K562 (cell line): ENCODE data around the gene RNF144A. TPM values are rescaled to one million over a fixed set of nuclear protein-coding genes. Genes with fewer than 3 reads are reported as not detected.
A peak's percentile ranks its signal among the peaks of the same experiment; 100 is the strongest.

Experiments
- ATAC-seq: fragments of 200-7000 bp; cut with Tn5 transposase; 3 replicates; pipeline ENCODE4 v1.9.1; 2020; ENCODE audit warnings: moderate library complexity
- BruUV-seq: library from RNA; stranded (reverse); fragments of 400-500 nt; replicated peaks from 2 replicates; lab custom pipeline; 2021; lab: Mats Ljungman, UMichigan
- CTCF ChIA-PET: fragments of 300-600 bp; formaldehyde crosslinking; extraction: SDS; loops from one replicate; lab custom pipeline; 2021; ENCODE audit warnings: low intra/inter-chr PET ratio; lab: Yijun Ruan, JAX
- POLR2A ChIA-PET: fragments of 300-600, 350-650 bp; sonication (Branson Sonifier 250); formaldehyde crosslinking; extraction: SDS; loops from one replicate; lab custom pipeline; 2021; ENCODE audit warnings: antibody characterized with exemption, inconsistent platforms; lab: Yijun Ruan, JAX
- DNase-seq, 4 experiments: peaks; one replicate each; pipeline versions ENCODE4 v3.0.0 to v3.0.0-alpha.2; 2011 to 2018; ENCODE audit warnings: low spot score in 3 of 4, mixed read lengths in 3 of 4; ENCODE audit errors: extremely low read depth in 1 of 4
- FAIRE-seq: peaks from 2 replicates; lab custom pipeline; 2011; peaks lifted over from hg19 to GRCh38; lab: Jason Lieb, UNC
- H2AFZ ChIP-seq: 2 replicates; pipeline ENCODE4 v1.6.0; 2011; ENCODE audit warnings: low read depth, low read length, control low read depth, inconsistent platforms
- H3K27ac ChIP-seq: fragments of 200-600 bp; 3 replicates; pipeline ENCODE4 v1.8.0; 2011; ENCODE audit warnings: low read depth, mild to moderate bottlenecking, control low read depth, inconsistent platforms, low read length, moderate library complexity, mixed read lengths; ENCODE audit errors: extremely low read depth
- H3K27me3 ChIP-seq, 2 experiments: fragments of 300-600 bp in 1 of 2; 2 replicates in 1 of 2; 3 replicates in 1 of 2; pipeline versions ENCODE4 v1.6.0 to v1.8.0; 2011; ENCODE audit warnings: inconsistent platforms in 2 of 2, low read length in 2 of 2, mild to moderate bottlenecking in 1 of 2, mixed read lengths in 1 of 2, moderate library complexity in 1 of 2; ENCODE audit not compliant: control insufficient read depth in 2 of 2, insufficient read depth in 2 of 2
- H3K36me3 ChIP-seq: fragments of 300-600 bp; 3 replicates; pipeline ENCODE4 v1.8.0; 2011; ENCODE audit warnings: mild to moderate bottlenecking, low read length, inconsistent platforms; ENCODE audit not compliant: control insufficient read depth, insufficient read depth
- H3K4me1 ChIP-seq, 2 experiments: fragments of 200-600 bp in 1 of 2; replicated peaks in 1 of 2; 2 replicates in 1 of 2; 3 replicates in 1 of 2; pipeline versions ENCODE4 v1.5.1 to v1.8.0; 2011; ENCODE audit warnings: inconsistent platforms in 2 of 2, low read length in 2 of 2, mild to moderate bottlenecking in 1 of 2, mixed read lengths in 1 of 2, moderate library complexity in 1 of 2; ENCODE audit not compliant: control insufficient read depth in 2 of 2, insufficient read depth in 2 of 2
- H3K4me2 ChIP-seq: 2 replicates; pipeline ENCODE4 v1.6.1; 2011; ENCODE audit warnings: low read length, control low read depth, inconsistent platforms, mixed read lengths; ENCODE audit not compliant: insufficient read depth
- H3K4me3 ChIP-seq: fragments of 200-600 bp; sonication (generic), shearing (Covaris generic); 2 replicates; pipeline ENCODE4 v1.5.1; 2016; ENCODE audit warnings: control low read depth, inconsistent platforms
- H3K79me2 ChIP-seq: fragments of 200-600 bp; 3 replicates; pipeline ENCODE4 v1.8.0; 2011; ENCODE audit warnings: low read length, inconsistent platforms; ENCODE audit not compliant: control insufficient read depth, insufficient read depth
- H3K9ac ChIP-seq, 2 experiments: 2 replicates each; pipeline versions ENCODE4 v1.6.0 to v1.6.1; 2011; ENCODE audit warnings: low read depth in 2 of 2, low read length in 2 of 2, control low read depth in 1 of 2, inconsistent platforms in 1 of 2, mild to moderate bottlenecking in 1 of 2, mixed read lengths in 1 of 2; ENCODE audit not compliant: insufficient read depth in 1 of 2
- H3K9me1 ChIP-seq: one replicate; pipeline ENCODE4 v1.6.0; 2011; ENCODE audit warnings: inconsistent platforms, mild to moderate bottlenecking, low read length, moderate library complexity; ENCODE audit not compliant: control insufficient read depth, insufficient read depth
- H3K9me3 ChIP-seq: replicated peaks from 2 replicates; pipeline ENCODE4 v1.5.1; 2011; ENCODE audit warnings: low read depth, low read length, inconsistent platforms; ENCODE audit not compliant: control insufficient read depth, insufficient read depth
- H4K20me1 ChIP-seq: replicated peaks from 2 replicates; pipeline ENCODE4 v1.6.1; 2011; ENCODE audit warnings: low read length, inconsistent platforms, mixed read lengths; ENCODE audit not compliant: control insufficient read depth, insufficient read depth
- CREBBP ChIP-seq: IDR thresholded peaks from one replicate; pipeline ENCODE4 v1.6.1; 2012; ENCODE audit warnings: low read depth, mild to moderate bottlenecking, control low read depth, inconsistent platforms, low read length
- DMBX1 ChIP-seq: fragments of 250-450 bp; sonication (Bioruptor Pico); IDR thresholded peaks from 2 replicates; pipeline ENCODE4 v1.8.0; 2022; ENCODE audit warnings: inconsistent platforms, mild to moderate bottlenecking, moderate library complexity, borderline replicate concordance
- ID3 ChIP-seq, 2 experiments: fragments of 250-450 bp in 1 of 2; fragments of 450-650 bp in 1 of 2; sonication (Bioruptor Pico) in 1 of 2; IDR thresholded peaks; 2 replicates each; pipeline versions ENCODE4 v1.6.1 to v1.8.0; 2016 to 2021; ENCODE audit warnings: mild to moderate bottlenecking in 2 of 2, moderate library complexity in 2 of 2, missing compliant biosample characterization in 1 of 2, missing genetic modification characterization in 1 of 2
- KLF16 ChIP-seq: IDR thresholded peaks from 2 replicates; pipeline ENCODE4 v1.6.1; 2016; ENCODE audit warnings: antibody characterized with exemption
- MTA3 ChIP-seq: fragments of 450-650 bp; formaldehyde crosslinking; IDR thresholded peaks from 2 replicates; pipeline ENCODE4 v1.6.1; 2017; ENCODE audit warnings: mild to moderate bottlenecking, borderline replicate concordance
- NFATC3 ChIP-seq: fragments of 450-650 bp; IDR thresholded peaks from 2 replicates; pipeline ENCODE4 v1.6.1; 2017; ENCODE audit warnings: mild to moderate bottlenecking
- RERE ChIP-seq: sonication (generic); formaldehyde crosslinking; IDR thresholded peaks from 2 replicates; pipeline ENCODE4 v1.8.0; 2023; ENCODE audit warnings: missing genetic modification reagents, mild to moderate bottlenecking, borderline replicate concordance
- RNF219 ChIP-seq: fragments of 250-450 bp; sonication (Bioruptor Pico); IDR thresholded peaks from 2 replicates; pipeline ENCODE4 v1.5.0; 2022; ENCODE audit warnings: mild to moderate bottlenecking
- ZBTB5 ChIP-seq: fragments of 450-650 bp; IDR thresholded peaks from 2 replicates; pipeline ENCODE4 v1.6.1; 2017; ENCODE audit warnings: antibody characterized with exemption
- WGBS: fragments of 100-300 bp; shearing (Covaris generic); methylation state at CpG from one replicate; pipeline ENCODE4 v1.1.6; 2016; ENCODE audit warnings: low coverage, mixed read lengths; ENCODE audit not compliant: insufficient coverage; ENCODE audit errors: missing lambda C conversion rate; 5-methylcytosine and 5-hydroxymethylcytosine counted together
- in situ Hi-C: fragments of 300-500 bp; cut with MboI; formaldehyde crosslinking; loops from 4 replicates; pipeline ENCODE4 v1.15.0; 2018; ENCODE audit warnings: inconsistent platforms, mixed read lengths
- intact Hi-C: fragments of 100-400 bp; cut with micrococcal nuclease; formaldehyde crosslinking; loops from 2 replicates; pipeline ENCODE4 v1.14.2; 2022
- polyA plus RNA-seq, 8 experiments: library from polyadenylated mRNA; depleted of rRNA in 4 of 8; stranded (reverse) in 5 of 8; unstranded in 3 of 8; fragments of >200 nt; fragmentation: Nextera tagmentation in 2 of 8; fragmentation: Illumina TruSeq in 1 of 8; extraction: Ambion mirVana in 2 of 8; extraction: Trizol in 1 of 8; gene quantifications; 2 replicates each; pipeline versions ENCODE4 v1.2.1 to v1.2.3, GENCODE V29; 2011 to 2014; ENCODE audit warnings: inconsistent platforms in 1 of 8, missing spikeins in 1 of 8
- total RNA-seq, 7 experiments: library from RNA; depleted of rRNA in 6 of 7; stranded (reverse); fragments of >200 nt in 6 of 7; fragmentation: Illumina TruSeq in 2 of 7; extraction: Trizol in 2 of 7; gene quantifications; 2 replicates each; pipeline versions ENCODE4 v1.2.1 to v1.2.3, GENCODE V29; 2011 to 2021; ENCODE audit warnings: low replicate concordance in 1 of 7

The RNF144A gene
- total and polyA plus RNA-seq, 9 of the 15 experiments (the other 6 are each of a cell fraction or from before 2014, with no cell fraction given): 0.96 to 11.3 (median 6.2) TPM

- DNase-seq: peak; percentile 11 to 68 (median 30)
- peak; percentile 95 for ATAC-seq
- intact Hi-C loops: loop anchor here (1.0 to 5.0 kb wide), 5 partner anchors 47 to 258 kb away; partner anchors contain the start of gene RNF144A
- BruUV-seq: no TSS peak
- WGBS: 7% methylated on average over 9 of the region's 10 CpGs
- Histone ChIP-seq H3K9me3 (no peaks in the 10 kb centered on the region), H3K27me3 (peaks cover 2 to 7% of the 10 kb centered on the region in 2 experiments; a peak in 2 of 5 replicates), H3K4me1 (no peaks in the 10 kb centered on the region), H3K79me2 (no peaks in the 10 kb centered on the region), H3K9ac (no peak overlapping the region), H3K4me2 (no peak overlapping the region), H4K20me1 (no peaks in the 10 kb centered on the region), H3K36me3 (no peaks in the 10 kb centered on the region), H3K9me1 (no peaks in the 10 kb centered on the region), H3K27ac (no peak overlapping the region), H3K4me3 (no peak overlapping the region), H2AFZ (peak overlapping the region; percentile 59)
- ChIA-PET CTCF (interaction anchor here (0.6 to 1.6 kb wide), 3 partner anchors 46 to 258 kb away, joined by 4 to 5 read pairs (median 5); no protein-coding TSS in a partner anchor), POLR2A (interaction anchor here (0.5 kb wide), 1 partner anchor 599 kb away, joined by 3 read pairs; no protein-coding TSS in a partner anchor)
- peak; percentile 94 for FAIRE-seq
- in situ Hi-C loops: loop anchor here (25.0 kb wide), 1 partner anchor 1603 kb away; the partner anchor contains the start of gene ID2
- TF ChIP-seq CREBBP: no peak
- TF ChIP-seq RNF219: no peak
- TF ChIP-seq NFATC3: no peak
- TF ChIP-seq DMBX1: no peak
- no peak for TF ChIP-seq KLF16
- TF ChIP-seq RERE (CRISPR knock-in tag): no peak
- TF ChIP-seq ZBTB5: no peak
- TF ChIP-seq ID3 (CRISPR knock-in tag; IDR thresholded peaks at IDR 0.05): no peak
- TF ChIP-seq ID3 (tag; IDR thresholded peaks at IDR 0.05): no peak
- no peak for TF ChIP-seq MTA3
Observed at GRCh38 chr2:7083580-7084509, 166.6 kb downstream of the RNF144A start.
